Activated CD8-positive, alpha-beta memory T cell treated with anti-CD3 and anti-CD28 coated beads, Interleukin-2, amount 50 U/mL, for 48 hours (primary cell): Measurements from ENCODE around the gene FARSB.
"Not testable (repeated sequence)": the region's sequence is repeated elsewhere in the genome, so short reads cannot be mapped to it uniquely, and the experiment has no call there.

Experiments
- DNase-seq: peaks from one replicate; pipeline ENCODE4 v3.0.0-alpha.2; 2020

FARSB gene

GRCh38 chr2:222603501-222603900 lies 52.4 kb downstream of the FARSB start:
- no peak for DNase-seq

DNA sequence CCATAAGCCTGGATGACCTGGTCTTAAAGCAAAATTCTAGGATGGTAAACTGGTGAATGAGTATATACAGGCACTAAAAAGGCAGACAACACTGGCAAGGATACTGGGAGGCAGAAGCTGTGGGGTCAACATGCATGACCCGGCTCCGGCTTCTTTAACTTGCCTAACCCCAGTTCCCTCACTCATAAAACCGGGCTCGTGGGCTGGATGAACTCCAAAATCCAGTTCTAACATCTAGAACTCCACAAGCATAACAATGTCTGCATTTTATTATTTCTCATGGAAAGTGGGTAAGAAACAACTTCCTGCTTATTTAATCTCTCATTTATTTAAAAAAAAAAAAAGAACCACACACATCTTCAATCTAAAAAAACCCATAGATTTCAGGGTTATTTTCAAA lies 57.3 kb downstream of the FARSB start:
- no peak for DNase-seq

GRCh38 chr2:222595581-222595980 lies 60.3 kb downstream of the FARSB start:
- DNase-seq, result no peak

DNA sequence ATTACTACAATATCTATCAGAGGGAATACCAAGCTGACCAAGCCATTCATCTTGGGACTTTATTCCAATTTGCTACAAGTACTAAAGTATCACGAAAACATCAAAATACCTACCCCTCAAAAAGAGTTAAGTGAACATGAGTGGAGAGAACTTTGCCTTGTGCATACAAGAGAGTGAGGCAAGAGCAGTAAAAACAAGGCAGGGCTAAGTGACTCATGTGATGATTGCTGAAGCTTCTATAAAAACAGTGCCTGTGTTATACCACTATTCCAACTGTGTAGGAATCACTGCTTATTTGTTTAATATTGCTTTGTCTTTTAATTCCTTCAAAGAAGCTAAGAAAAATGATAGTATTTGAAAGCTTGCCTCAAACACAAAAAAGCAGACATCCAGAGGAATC lies 61.2 kb downstream of the FARSB start:
- no peak for DNase-seq

- DNase-seq, result no peak
Observed at GRCh38 chr2:222592176-222592575, 63.7 kb downstream of the FARSB start.

DNA sequence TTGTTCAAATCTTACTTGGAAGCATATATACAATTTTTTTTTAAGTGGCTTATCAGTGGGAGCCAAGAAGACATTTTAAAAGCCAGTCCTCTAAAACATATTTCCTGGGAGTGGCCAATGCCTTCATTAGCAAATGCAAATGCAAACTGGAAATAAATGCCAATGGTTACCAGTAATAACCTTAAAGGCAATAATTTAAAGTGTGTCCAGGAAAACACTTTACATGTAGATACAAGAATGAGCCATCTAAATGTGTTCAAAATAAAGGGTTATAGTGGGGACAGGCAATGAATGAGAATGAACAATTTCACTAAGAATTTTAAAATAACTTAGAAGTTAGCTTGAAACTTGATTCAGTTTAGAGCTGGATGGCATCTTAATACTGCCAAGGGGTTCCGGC lies 64.2 kb downstream of the FARSB start:
- DNase-seq, result no peak

DNA sequence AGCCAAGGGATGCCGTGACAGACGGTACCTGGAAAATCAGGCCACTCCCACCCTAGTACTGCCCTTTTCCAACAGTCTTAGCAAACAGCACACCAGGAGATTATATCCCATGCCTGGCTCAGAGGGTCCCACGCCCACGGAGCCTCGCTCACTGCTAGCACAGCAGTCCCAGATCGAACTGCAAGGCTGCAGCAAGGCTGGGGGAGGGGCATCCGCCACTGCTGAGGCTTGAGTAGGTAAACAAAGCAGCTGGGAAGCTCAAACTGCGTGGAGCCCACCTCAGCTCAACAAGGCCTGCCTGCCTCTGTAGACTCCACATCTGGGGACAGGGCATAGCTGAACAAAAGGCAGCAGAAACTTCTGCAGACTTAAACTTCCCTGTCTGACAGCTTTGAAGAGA lies 71.3 kb downstream of the FARSB start:
- not testable (repeated sequence) for DNase-seq

GRCh38 chr2:222582928-222583327 lies 73.0 kb downstream of the FARSB start:
- DNase-seq, result no peak

- no peak for DNase-seq
Observed at GRCh38 chr2:222577341-222577740, 78.6 kb downstream of the FARSB start.

DNA sequence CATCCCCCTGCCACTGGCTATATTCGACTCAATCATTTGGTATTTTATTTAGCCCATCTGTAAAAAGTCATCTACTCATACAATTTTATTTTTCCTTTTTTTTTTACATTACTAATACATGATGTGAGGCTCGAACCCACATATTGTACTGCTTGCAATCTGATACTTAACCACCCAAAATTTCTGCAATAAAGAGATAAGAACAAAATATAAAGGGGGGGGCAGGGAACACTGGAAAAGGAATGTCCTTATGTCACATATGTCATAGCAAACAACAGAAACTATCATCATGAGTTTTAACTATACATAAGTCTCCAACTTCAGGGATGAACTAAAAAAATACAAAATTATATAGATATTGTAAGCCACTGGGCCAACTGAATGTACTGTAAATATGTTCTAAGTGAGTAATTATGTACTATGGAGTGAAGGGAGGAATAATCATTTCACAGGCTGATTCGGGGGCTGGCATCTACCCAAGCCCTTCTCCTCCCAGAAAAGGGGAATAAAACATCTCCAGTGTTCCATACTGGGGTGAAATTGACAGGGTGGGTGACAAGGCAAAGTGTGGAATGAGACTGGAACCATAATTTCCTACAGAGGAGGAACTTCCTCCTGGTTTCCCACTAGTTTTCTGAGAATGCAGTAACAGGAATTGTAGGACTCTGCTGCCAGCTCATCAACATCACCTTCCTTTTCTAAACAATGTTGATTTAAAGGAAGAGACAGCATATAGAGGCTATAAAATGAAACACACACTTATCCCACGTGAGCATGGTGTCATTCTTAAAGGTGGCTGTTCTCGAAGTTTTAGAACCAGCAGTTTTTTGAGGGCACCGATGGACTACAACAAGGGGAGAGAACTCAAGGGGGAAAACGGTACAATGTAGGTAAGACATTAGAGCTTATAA lies 79.5 kb downstream of the FARSB start:
- DNase-seq, result no peak

- no peak for DNase-seq
Observed at GRCh38 chr2:222575618-222576017, 80.3 kb downstream of the FARSB start.

DNA sequence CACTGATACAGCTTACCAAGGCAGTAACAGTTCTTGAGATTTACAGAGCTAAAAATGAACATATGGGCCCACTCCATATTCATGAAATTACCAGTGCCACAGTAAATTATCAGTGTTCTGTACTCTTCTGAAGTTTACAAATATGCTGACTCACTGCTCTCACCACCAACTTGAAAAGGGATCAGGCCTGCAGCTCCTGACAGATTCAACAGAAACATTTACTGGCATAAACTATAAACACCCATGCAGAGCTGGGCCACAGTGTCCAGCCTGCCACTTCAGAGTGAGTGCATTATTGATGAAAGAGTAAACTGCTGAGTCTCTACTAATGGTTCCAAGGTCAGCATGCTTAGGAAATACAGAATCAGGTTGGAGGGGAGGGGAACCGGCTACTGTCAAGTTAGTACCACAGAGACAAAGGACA lies 83.1 kb downstream of the FARSB start:
- DNase-seq, result no peak

- DNase-seq, result no peak
Observed at GRCh38 chr2:222572264-222572721, 83.6 kb downstream of the FARSB start.

DNA sequence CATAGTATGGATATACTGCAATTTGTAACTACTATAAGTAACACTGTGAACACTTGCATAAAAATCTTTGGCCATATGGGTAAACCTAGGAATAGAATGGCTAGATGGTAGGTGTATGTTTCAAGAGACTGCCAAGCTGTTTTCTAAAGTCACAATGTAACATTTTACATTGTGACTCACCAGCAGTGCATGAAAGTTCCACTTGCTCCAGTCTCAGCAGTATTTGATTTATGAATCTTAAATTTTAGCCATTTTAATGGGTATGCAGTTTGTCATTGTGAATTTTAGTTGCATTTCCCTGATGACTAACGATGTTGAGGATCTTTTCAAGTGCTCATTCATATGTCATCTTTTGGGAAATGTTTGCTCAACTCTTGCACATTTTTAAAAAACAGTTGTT lies 86.1 kb downstream of the FARSB start:
- no peak for DNase-seq

GRCh38 chr2:222568865-222569264 lies 87.0 kb downstream of the FARSB start:
- no peak for DNase-seq

DNA sequence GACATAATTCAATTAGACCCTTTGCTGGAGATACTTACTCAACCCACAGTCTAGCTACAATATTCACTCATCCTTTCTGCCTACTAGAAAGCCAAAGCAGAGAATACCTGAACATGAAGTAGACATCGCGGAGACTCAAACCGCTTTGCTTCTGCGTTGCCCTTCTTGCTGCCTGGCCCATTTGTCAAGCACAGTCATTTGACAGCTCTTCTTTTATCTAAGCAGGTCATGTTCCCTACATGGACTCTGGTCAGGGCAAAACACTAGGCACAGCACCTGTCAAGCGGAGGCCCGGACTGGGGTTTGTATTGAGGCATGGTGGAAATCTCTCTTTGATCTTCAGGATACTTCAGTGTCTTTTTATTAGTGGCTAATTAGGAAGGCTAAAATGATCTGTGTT lies 89.7 kb downstream of the FARSB start:
- DNase-seq, result no peak

DNA sequence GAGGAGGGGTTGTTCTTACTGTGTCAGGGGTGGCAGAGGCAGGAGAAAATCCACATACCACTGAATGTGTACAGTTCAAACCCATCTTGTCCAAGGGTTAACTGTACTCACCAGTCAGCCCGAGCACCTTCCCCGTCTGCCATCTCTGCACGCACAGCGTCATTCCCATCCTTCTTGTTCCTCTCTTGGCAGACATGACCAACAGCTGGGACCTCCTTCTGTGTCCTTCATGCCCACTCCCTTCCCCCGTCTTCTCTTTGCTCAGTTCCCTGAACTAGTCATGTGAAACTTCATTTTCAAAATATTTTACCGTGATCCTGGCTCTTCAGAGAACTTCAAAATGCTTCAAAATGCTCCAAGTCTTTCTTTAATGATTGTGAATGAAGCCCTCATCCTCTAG lies 92.0 kb downstream of the FARSB start:
- no peak for DNase-seq

- no peak for DNase-seq
Observed at GRCh38 chr2:222563106-222563718, 92.7 kb downstream of the FARSB start.

- no peak for DNase-seq
Observed at GRCh38 chr2:222561817-222562645, 93.9 kb downstream of the FARSB start.

- no peak for DNase-seq
Observed at GRCh38 chr2:222561151-222561550, 94.7 kb downstream of the FARSB start.

DNA sequence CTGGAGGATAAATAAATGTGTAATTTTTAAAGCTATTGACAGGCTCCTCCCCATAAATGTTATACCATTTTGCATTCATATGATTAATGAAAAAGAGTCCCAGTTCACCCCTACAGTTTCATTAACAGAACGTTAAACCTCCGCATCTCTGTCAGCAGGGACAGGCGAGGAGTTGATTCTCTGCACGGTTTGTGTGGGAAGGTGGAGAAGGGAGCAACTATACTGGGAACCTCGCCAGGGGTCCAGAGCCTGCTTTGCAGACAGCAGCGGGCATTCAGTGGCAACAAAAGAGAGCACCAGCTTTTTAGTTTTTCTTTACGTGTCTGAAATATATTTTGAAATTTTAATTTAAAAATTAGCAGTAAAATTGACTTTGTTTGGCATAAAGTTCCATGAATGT lies 101.4 kb downstream of the FARSB start:
- DNase-seq, result no peak

DNA sequence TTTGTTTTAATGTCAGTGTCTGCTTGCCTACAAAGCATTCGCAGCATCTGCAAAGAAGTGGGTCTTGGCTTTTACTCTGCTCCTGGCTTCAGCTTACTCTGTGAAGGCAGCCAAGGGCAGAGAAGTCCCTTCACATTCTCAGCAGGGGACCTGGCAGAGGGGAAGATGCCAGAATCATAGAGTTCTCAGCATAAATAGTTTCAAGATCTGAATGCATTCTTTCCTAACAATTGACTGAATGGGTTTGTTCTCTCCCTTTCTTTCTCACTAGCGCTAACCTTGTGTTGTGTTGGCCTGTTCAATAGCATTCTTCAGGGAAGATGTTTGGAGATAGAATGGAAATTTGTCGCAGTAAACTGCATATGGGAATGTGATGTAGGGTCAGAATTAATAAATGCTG lies 106.9 kb downstream of the FARSB start:
- DNase-seq, result no peak

DNA sequence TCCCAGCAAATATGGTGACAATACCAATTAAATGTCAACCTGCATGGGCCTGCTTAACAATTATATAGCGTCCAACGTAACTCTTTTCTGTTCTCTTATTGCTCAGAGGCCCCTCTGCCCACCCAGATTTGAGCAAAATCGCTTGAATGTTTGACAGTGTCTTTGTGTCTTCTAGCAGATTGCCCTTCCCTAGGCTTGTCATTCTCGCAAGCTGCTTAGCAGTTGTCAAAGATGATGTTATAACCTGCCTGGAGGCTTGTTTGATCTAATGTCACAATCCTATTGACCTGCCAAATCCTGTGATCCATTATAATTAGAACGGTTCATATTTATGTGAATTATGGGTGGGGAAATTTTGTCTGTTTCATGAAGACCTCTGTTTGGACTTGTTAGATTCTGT lies 108.8 kb downstream of the FARSB start:
- DNase-seq, result no peak
